Stimulated activated CD8-positive, alpha-beta memory T cell treated with anti-CD3 and anti-CD28 coated beads, Interleukin-12 subunit alpha, Interleukin-12 subunit beta, amount 100 ng/mL, for 24 hours (primary cell): ENCODE results near the gene FGGY.

ENCODE experiments used
- DNase-seq: peaks from one replicate; pipeline ENCODE4 v3.0.0-alpha.2; 2020; ENCODE audit errors: extremely low read depth

Gene FGGY

DNA sequence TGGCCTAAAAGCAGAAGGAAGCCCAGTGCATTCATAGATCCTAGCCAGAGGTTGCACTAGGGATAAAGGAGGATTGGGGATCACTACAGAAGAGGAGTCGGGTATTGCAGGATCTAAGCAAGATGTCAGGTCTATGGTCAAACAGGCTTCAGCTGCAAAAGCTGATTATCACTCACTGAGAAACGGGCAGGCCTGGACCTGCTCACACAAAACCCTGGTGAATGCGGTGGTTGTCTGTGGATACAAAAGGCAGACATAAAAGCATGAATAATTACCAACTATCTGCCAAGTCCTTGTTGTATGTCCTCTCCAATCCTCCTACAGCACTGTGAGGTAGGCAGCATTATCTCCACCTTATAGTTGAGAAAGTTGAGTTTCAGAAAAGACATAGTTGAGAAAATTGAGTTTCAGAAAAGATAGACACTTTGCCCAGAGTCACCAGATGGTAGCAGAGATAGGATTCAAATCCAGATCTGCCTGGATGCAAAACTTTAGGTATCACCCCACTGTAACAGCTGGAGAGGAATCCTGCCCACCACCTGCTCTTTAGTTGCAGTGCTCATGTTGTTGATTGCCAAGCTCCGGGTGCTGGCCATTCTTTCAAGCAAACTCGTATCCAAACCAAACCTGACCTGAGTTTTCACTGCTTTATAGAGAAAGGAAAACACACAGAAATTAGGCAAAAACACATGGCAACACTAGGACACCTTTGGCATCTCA is 468.3 kb downstream of the FGGY start:
- no peak for DNase-seq

DNA sequence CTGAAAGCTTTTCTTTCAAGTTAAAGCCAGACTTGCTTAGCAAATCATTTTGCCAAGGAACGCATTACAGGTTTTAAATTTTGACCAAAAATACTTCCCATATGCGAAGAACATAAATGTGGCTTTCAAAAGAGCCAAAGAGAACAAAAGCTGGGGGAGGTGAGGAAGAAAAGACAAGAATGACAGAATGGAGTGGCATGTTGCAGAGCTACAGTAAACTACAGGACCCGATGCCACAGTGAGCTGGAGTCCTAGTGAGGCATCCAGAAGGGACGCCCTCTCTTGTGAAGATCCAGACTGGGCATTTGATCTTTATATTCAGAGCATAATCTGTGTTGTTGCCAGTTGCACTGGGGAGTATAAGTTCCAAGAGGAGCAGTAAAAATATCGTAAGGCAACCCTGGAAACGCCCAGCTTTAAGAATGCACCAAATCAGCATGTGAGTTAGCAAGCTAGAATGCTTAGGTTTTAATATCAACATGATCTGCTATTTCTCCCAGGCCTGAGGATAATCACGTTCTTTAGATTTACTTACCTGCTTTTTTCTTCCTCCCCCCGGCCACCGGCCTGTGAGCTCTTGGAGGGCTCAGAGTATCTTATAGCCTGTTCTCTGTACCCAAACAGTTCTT is 469.4 kb downstream of the FGGY start:
- no peak for DNase-seq

DNA sequence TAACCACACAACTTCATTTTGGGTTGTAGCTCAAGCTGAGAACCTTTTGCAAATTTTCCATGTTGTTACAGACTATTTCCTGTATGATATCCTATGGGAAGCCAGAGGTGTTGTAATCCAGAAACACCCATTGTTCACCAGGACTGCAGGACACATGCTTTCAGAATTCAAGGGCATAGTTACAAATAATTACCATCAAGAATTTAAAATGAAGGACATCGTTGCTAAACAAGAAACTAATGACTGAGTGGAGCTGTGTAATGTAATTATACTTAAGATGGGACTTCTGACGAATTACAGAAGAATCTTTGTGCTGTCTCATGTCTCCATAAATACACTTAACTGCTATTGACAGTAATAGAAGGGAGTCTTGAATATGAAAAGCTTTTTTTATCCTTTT is 470.2 kb downstream of the FGGY start:
- DNase-seq = no peak

DNA sequence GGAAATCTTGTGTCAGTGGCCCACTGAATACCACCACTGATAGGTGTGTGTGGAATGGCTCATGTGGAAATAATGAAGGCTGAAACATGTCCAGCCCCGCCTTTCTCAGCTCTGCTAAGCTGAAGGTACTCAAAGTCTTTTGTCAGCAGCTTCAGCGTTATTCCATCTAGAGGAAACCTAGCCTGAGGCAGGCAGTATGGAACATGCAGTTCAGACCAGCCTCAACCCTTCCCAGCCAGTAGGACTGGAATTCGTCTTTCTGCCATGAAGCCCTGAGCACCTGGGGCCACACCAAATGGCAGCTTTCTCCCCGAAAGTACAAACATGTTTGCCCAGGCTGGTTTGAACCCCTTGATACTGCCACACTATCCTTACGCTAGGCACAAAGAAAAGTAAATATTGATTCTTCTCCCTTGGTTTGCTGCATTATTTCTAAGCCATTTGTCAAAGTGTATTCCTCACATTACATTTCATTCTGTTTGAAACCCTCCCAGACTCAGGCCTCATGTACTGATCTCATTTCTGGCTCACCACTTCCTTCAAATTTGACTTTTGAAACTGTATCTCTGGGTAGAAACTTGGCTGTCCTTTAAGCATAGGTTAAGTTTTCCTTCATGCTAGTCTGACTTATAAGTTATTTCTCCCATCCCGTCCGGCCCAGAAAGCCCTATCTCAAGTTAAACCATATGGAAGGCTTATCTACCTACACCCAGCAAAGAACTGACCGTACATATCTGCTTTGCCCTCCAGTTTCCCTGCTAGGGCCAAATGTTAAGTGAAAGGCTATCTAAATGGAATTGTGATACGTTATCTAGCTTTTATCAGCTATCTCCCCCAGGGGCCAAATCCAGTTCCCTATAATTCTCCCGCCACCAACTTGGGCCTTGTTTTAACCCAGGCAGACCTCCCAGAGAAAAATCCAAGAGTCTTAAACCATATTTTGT is 472.2 kb downstream of the FGGY start:
- no peak for DNase-seq

DNA sequence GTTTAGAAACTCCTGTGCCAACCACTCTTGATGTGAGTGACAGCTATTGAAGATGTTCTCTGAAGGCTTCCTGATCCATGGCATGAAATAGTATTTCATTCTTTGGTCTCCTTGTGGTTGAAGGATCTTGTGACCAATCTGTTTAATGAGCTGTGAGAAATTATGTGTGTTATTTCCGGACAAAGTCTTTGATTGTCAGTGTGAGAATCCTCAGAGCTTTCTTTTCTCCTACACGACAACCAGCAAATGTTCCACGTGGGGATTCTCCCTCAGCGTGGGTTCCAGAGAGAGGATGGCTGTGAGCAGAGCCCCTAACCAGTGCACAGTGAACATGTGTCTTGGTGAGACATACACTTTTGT is 472.8 kb downstream of the FGGY start:
- no peak for DNase-seq

DNA sequence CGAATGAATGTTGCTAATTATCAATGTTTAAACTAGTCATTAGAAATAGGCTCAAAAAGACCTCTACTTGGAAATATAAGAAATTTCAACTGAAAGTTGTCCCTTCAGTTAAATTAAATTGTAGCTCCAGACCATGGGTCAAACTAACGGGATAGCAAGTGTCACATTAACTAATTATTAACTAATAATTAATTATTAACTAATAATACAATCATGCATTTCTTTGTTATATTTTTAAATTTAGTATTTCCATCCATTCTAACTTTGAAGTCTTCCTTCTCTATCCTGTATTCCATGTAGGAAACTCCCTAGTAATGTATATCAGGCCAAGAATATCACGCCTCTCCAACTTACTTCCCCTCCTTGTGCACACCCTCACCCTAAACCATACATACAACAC is 474.5 kb downstream of the FGGY start:
- no peak for DNase-seq

DNA sequence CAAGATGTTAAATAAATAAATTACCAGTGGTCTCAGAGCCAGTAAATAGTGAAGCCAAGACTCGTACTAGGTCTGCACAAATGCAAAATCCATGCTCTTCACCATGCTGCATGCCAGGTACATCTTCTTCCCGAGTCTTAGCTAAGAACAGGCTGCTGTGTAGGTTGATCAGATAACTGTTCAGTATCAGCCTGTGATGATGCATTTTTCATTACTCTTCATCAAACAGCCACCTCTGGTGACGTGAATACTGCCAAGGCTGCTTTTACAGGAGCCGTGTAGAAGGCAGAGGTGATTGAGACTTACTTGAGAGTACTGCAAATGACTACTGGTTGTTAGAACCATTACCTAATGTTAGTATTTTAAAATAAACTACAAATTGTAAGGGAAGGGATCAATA is 478.6 kb downstream of the FGGY start:
- no peak for DNase-seq

DNA sequence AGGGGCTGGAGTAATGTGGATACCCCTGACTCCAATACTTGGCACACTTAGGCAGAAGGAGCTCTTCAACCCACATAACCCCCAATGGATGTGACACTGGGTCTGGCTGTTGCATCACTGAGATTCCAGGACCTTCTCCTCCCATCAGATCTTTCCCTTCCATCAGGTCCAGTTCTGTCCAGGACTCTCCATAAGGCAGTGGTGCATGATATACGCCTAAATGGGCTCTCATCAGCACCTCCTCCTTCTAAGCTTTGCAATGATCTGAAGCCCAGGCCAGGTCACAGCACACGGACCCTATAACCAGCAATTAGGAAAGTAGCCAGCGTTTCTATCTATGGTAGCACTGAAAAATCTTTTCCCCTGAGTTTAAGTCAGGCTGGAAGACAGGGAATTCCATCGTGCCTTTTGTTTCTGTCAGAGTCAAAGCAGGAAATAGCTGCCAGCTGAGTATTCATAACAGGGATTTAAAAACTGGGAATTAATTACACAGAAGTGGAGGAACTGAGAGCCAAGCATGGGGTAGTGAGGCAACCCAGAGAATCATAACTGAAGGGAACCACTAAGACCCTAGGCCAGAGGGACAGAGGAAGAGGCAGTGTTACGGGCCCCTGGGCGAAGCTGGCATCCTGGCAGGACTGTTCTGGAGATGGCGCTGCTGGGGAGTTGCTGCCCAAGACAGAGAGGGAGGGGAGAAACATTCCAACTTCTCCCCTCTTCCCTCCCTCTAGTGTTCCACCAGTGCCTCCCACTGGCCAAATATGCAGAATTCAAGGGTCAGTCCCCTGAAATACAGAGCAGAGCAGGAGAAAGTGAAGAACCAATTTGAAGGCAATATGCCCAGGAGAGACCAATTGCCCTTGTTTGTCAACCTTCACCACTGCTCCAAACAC is 480.3 kb downstream of the FGGY start:
- DNase-seq = no peak

DNA sequence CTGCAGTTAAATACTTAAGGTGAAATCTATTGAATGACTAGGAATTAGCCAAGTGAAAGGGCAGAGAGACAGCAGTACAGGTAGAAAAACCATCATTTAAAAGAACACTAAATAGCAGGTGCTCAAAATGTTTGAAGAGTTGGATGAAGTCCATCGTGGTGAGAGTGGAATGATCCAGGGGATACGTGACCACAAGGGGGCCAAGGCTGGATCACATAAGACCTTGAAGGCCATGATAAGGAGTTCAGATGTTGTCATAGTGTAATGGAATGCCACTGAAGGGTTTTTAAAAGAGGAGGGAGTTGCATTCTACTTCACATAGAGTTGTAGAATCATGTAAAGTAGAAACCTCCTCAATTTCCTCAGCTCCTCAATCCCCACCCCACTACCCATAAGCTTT is 483.1 kb downstream of the FGGY start:
- no peak for DNase-seq

DNA sequence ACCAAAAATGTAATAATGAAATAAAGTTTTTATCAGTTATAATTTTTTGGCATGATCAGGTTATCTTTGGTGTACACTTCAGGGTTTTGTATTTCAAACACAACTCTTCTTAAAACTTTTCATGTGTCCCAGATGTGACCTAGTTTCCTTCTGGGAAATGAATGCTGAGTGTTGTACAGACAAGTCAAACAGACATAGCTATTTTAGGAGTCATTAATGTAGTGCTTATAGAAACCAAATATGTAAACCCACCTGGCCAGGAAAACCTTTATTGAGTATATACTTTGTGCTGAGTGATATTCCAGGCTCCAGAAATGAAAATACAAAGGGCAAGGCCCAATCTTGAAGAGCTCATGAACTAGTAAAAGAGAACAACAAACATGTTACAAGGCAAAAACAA is 491.9 kb downstream of the FGGY start:
- no peak for DNase-seq

DNA sequence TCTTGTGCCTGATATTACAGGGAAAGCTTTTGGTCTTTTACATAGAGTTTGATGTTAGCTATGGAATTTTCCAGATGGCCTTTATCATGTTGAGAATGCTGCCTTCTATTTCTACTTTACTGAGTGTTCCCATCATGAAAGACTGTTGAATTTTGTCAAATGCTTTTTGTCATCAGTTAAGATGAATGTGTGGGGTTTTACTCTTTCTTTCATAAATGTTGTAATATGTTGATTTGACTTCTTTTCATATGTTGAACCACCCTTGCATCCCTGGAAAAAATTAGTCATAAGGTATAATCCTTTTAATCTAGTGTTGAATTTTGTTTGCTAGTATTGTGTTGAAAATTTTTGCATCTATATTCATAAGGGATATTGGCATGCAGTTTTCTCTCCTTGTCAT is 501.7 kb downstream of the FGGY start:
- DNase-seq = no peak

DNA sequence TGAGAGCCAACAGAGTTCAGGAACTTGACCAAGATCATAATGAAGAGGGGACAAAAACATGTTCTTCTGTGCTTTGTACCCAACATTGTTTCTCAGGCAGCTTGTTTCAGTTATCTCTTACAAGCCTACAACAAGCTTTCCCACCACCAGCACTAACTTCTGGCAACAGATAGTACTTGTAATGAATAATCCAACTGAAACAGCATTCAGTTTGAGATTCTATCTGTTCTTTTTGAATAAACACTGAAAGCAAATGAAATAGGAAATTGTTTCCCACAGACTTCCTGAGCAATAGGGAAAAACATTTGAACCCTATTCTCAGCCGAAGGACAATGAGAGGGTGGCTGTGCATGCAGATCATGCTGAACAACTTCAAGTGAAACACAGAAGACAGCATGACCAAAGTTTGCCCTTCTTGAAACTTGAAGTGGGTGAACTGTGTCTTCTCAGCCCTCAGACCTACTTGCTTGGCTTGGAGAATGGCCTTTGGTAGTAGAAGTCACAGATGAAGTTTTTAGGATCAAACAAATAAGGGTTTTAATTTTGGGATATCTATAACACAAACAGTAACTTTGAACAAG is 506.7 kb downstream of the FGGY start:
- DNase-seq = no peak

DNA sequence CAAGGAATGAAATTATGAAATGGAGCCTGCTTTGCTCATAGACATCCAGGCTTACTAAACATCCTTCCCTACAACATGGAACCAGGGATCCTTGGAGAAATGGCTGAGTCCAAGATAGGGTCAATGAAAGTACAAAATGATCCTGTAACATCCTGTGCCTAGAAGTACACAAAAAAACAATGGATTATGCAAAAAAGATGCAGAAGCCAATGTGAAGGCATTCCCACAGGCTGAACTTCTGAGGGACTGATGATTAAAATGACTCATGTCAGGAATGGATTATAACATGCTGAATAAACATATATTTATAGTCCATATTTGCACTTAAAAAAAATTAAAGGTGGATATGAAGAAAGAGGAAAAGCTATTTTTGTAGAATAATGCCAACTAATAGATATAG is 507.4 kb downstream of the FGGY start:
- DNase-seq = no peak

DNA sequence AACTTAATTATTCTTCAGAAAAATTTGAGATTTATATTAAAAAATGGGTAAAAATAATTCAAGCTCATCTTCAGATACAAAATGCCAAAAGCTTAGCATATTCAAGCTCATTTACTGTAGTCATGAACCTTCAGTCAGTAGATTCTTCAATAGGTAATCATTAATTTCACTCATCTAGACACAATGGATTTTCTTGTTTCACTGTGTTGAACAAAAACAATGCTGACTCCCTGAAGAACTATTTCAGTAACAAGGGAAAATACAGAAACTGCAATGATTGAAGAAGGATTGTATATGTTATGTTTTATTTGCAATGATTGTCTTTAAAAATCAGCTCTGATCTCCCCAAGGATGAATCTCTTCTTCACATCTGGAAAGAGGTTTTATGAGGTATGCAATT is 508.7 kb downstream of the FGGY start:
- DNase-seq = no peak
